ENCODE measurements around the gene ZNF536. TPM values are rescaled to one million over a fixed set of nuclear protein-coding genes. Genes with fewer than 3 reads are reported as not detected.

ZNF536 gene
- total and polyA plus RNA-seq, 10 of the 15 experiments (the other 5 are each of a cell fraction or from before 2014, with no cell fraction given) = not detected

DNA sequence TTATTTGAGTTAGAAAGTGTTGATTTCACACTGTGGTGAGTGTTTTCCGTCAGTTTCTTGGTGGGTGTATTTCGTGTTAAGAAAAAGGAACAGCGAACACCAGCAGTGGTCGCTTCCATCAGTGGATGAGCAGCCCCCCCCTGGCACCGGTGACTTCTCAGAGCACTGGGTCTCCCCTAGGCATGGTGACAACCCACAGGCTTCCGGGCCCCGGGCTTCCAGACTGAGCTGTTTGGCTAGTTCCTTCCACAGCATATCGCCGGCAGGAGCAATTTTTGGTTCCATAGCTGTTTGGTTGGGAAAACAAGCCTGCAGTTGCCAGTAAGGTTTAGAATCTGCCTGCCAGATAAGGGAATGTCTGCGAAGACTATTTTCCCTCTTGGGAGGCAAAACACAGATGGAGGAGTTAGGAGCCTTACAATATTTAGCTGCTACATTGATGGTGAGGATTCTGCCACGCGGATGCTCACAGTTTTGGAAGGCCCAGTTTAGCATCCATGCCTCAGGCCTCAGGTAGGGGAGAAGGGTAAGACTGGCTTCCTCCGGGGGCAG, 18.7 kb upstream of the ZNF536 start:
- Histone ChIP-seq H3K4me2 (ENCODE audit: control insufficient read depth, insufficient read depth) (no peak overlapping the region), H4K20me1 (ENCODE audit: control insufficient read depth, insufficient read depth) (no peaks in the 10 kb centered on the region), H3K36me3 (ENCODE audit: control insufficient read depth in 2 of 2, insufficient read depth in 2 of 2, low read length in 1 of 2) (no peaks in the 10 kb centered on the region), H3K9ac (ENCODE audit: control insufficient read depth, insufficient read depth, low read length) (no peak overlapping the region), H3K79me2 (ENCODE audit: control insufficient read depth, insufficient read depth, low read length) (no peaks in the 10 kb centered on the region), H3K27ac (ENCODE audit: control insufficient read depth, insufficient read depth) (no peak overlapping the region), H3K9me3 (replicated peaks; ENCODE audit: control insufficient read depth, insufficient read depth, low read length) (no peaks in the 10 kb centered on the region), H3K27me3 (replicated peaks in 1 of 2; ENCODE audit: control insufficient read depth in 2 of 2, insufficient read depth in 2 of 2, low read length in 1 of 2) (no peaks in the 10 kb centered on the region), H2AFZ (ENCODE audit: control insufficient read depth, low read depth, low read length) (no peak overlapping the region), H3K4me1 (ENCODE audit: control insufficient read depth, insufficient read depth, low read length) (no peaks in the 10 kb centered on the region), H3K4me3 (no peak overlapping the region)
- no peak for ATAC-seq
- in situ Hi-C loops (cut with MboI) (no loop called here), intact Hi-C loops (cut with micrococcal nuclease; ENCODE audit: unreplicated experiment) (no loop called here)
- TF ChIP-seq JUND (IDR thresholded peaks at IDR 0.05; ENCODE audit: low read depth, low read length) = no peak
- TF ChIP-seq, protein P1, sequence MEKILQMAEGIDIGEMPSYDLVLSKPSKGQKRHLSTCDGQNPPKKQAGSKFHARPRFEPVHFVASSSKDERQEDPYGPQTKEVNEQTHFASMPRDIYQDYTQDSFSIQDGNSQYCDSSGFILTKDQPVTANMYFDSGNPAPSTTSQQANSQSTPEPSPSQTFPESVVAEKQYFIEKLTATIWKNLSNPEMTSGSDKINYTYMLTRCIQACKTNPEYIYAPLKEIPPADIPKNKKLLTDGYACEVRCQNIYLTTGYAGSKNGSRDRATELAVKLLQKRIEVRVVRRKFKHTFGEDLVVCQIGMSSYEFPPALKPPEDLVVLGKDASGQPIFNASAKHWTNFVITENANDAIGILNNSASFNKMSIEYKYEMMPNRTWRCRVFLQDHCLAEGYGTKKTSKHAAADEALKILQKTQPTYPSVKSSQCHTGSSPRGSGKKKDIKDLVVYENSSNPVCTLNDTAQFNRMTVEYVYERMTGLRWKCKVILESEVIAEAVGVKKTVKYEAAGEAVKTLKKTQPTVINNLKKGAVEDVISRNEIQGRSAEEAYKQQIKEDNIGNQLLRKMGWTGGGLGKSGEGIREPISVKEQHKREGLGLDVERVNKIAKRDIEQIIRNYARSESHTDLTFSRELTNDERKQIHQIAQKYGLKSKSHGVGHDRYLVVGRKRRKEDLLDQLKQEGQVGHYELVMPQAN (conservative IDR thresholded peaks at IDR 0.05) = no peak
- TF ChIP-seq HDGF (IDR thresholded peaks at IDR 0.05) = no peak
- no peak for TF ChIP-seq CREB1 (IDR thresholded peaks at IDR 0.05; ENCODE audit: low read depth)
- no peak for TF ChIP-seq IRF4 (IDR thresholded peaks at IDR 0.05; ENCODE audit: low read depth, low read length)
- TF ChIP-seq POLR2A (IDR thresholded peaks at IDR 0.05; ENCODE audit: low read depth, low read length) = no peak
- no peak for TF ChIP-seq STAT1 (conservative IDR thresholded peaks at IDR 0.05)
- TF ChIP-seq SIN3A (IDR thresholded peaks at IDR 0.05; ENCODE audit: low read depth, low read length) = no peak
- TF ChIP-seq, protein P2, sequence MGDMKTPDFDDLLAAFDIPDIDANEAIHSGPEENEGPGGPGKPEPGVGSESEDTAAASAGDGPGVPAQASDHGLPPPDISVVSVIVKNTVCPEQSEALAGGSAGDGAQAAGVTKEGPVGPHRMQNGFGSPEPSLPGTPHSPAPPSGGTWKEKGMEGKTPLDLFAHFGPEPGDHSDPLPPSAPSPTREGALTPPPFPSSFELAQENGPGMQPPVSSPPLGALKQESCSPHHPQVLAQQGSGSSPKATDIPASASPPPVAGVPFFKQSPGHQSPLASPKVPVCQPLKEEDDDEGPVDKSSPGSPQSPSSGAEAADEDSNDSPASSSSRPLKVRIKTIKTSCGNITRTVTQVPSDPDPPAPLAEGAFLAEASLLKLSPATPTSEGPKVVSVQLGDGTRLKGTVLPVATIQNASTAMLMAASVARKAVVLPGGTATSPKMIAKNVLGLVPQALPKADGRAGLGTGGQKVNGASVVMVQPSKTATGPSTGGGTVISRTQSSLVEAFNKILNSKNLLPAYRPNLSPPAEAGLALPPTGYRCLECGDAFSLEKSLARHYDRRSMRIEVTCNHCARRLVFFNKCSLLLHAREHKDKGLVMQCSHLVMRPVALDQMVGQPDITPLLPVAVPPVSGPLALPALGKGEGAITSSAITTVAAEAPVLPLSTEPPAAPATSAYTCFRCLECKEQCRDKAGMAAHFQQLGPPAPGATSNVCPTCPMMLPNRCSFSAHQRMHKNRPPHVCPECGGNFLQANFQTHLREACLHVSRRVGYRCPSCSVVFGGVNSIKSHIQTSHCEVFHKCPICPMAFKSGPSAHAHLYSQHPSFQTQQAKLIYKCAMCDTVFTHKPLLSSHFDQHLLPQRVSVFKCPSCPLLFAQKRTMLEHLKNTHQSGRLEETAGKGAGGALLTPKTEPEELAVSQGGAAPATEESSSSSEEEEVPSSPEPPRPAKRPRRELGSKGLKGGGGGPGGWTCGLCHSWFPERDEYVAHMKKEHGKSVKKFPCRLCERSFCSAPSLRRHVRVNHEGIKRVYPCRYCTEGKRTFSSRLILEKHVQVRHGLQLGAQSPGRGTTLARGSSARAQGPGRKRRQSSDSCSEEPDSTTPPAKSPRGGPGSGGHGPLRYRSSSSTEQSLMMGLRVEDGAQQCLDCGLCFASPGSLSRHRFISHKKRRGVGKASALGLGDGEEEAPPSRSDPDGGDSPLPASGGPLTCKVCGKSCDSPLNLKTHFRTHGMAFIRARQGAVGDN (IDR thresholded peaks at IDR 0.05) = no peak
- TF ChIP-seq EGR1 (IDR thresholded peaks at IDR 0.05; ENCODE audit: borderline replicate concordance in 1 of 2, low read depth in 2 of 2, low read length in 2 of 2) = no peak
- no peak for TF ChIP-seq TAF1 (IDR thresholded peaks at IDR 0.05; ENCODE audit: borderline replicate concordance, low read depth, low read length)
- TF ChIP-seq HDAC6 (IDR thresholded peaks at IDR 0.05; ENCODE audit: unreplicated experiment) = no peak
- BruUV-seq (replicated peaks) = no TSS peak
- ChIA-PET POLR2A (no interaction called here), CTCF (no interaction called here), RAD21 (ENCODE audit: unreplicated experiment) (no interaction called here), SMC1A (ENCODE audit: uncharacterized antibody, unreplicated experiment) (no interaction called here)
- FAIRE-seq = no peak
- WGBS (ENCODE audit: insufficient coverage, insufficient replicate concordance, low lambda C conversion rate, missing lambda C conversion rate) = 47% methylated on average over 13 of the region's 13 CpGs
- no peak for DNase-seq (ENCODE audit: low read depth, low spot score)
